Smooth muscle cell (in vitro differentiated cells): ENCODE data around the gene BCL2. TPM values are rescaled to one million over a fixed set of nuclear protein-coding genes. Genes with fewer than 3 reads are reported as not detected.

Experiments
- DNase-seq: peaks from one replicate; lab custom pipeline; 2025; ENCODE audit not compliant: unreplicated experiment; lab: John Stamatoyannopoulos, UW
- H2AFZ ChIP-seq: fragments of 200-600 bp; sonication (generic); 2 replicates; pipeline ENCODE4 v1.6.0; 2016; ENCODE audit warnings: antibody characterized with exemption, low read depth, mild to moderate bottlenecking
- H3F3A ChIP-seq: fragments of 200-600 bp; sonication (generic); 2 replicates; pipeline ENCODE4 v1.6.0; 2017; ENCODE audit warnings: antibody characterized with exemption, low read depth
- H3K27ac ChIP-seq: fragments of 200-600 bp; sonication (generic); 2 replicates; pipeline ENCODE4 v1.5.1; 2016; ENCODE audit warnings: low read depth, mild to moderate bottlenecking
- H3K27me3 ChIP-seq: fragments of 200-600 bp; sonication (generic); 2 replicates; pipeline ENCODE4 v1.6.1; 2016; ENCODE audit warnings: low read depth, mild to moderate bottlenecking
- H3K36me3 ChIP-seq: fragments of 200-600 bp; sonication (generic); 2 replicates; pipeline ENCODE4 v1.5.1; 2016; ENCODE audit warnings: low read depth
- H3K4me1 ChIP-seq: fragments of 200-600 bp; sonication (generic); 2 replicates; pipeline ENCODE4 v1.5.1; 2016; ENCODE audit warnings: low read depth
- H3K4me2 ChIP-seq: fragments of 200-600 bp; sonication (generic); 2 replicates; pipeline ENCODE4 v1.6.0; 2016; ENCODE audit warnings: mild to moderate bottlenecking
- H3K4me3 ChIP-seq: fragments of 200-600 bp; sonication (generic); 2 replicates; pipeline ENCODE4 v1.5.1; 2016; ENCODE audit warnings: mild to moderate bottlenecking
- H3K79me2 ChIP-seq: fragments of 200-600 bp; sonication (generic); 2 replicates; pipeline ENCODE4 v1.6.0; 2016; ENCODE audit warnings: low read depth, mild to moderate bottlenecking
- H3K9ac ChIP-seq: fragments of 200-600 bp; sonication (generic); 2 replicates; pipeline ENCODE4 v1.6.0; 2016; ENCODE audit warnings: low read depth
- H3K9me3 ChIP-seq: fragments of 200-600 bp; sonication (generic); replicated peaks from 2 replicates; pipeline ENCODE4 v1.5.1; 2016; ENCODE audit warnings: low read depth
- H4K20me1 ChIP-seq: fragments of 200-600 bp; sonication (generic); 2 replicates; pipeline ENCODE4 v1.6.0; 2016; ENCODE audit warnings: low read depth
- WGBS: methylation state at CpG from one replicate; pipeline ENCODE4 v1.1.7; 2016; ENCODE audit warnings: low lambda C conversion rate; 5-methylcytosine and 5-hydroxymethylcytosine counted together
- polyA plus RNA-seq: library from polyadenylated mRNA; unstranded; fragments of >200 nt; fragmentation: Nextera tagmentation; extraction: Ambion mirVana; gene quantifications from 2 replicates; pipeline ENCODE4 v1.2.1, GENCODE V29; 2016
- total RNA-seq: library from RNA; depleted of rRNA; stranded (reverse); fragments of >200 nt; gene quantifications from 2 replicates; pipeline ENCODE4 v1.2.3, GENCODE V29; 2014
- TF ChIP-seq, protein P1 (sequence below): fragments of 200-600 bp; sonication (generic); IDR thresholded peaks from 2 replicates; pipeline ENCODE4 v1.5.1; 2017; ENCODE audit warnings: borderline replicate concordance, mild to moderate bottlenecking, antibody characterized with exemption; ENCODE audit not compliant: insufficient read depth, poor library complexity, severe bottlenecking

The BCL2 gene
- total and polyA plus RNA-seq, 2 experiments from 2014 or later = 0.85 TPM; not detected in 1

- WGBS = 45% methylated on average over 3 of the region's 3 CpGs
Measured at GRCh38 chr18:63119647-63120046, 199.9 kb downstream of the BCL2 start.

GRCh38 chr18:63113899-63114565 is 205.5 kb downstream of the BCL2 start:
- Histone ChIP-seq H3K9me3 (no peaks in the 10 kb centered on the region), H3K27me3 (peaks cover 29% of the 10 kb centered on the region), H3K79me2 (no peaks in the 10 kb centered on the region), H2AFZ (no peak overlapping the region), H3F3A (no peaks in the 10 kb centered on the region), H3K27ac (no peak overlapping the region), H4K20me1 (no peaks in the 10 kb centered on the region), H3K4me2 (no peak overlapping the region), H3K9ac (no peak overlapping the region), H3K4me3 (no peak overlapping the region), H3K4me1 (no peaks in the 10 kb centered on the region), H3K36me3 (no peaks in the 10 kb centered on the region)
- DNase-seq = no peak
- TF ChIP-seq, protein P1, sequence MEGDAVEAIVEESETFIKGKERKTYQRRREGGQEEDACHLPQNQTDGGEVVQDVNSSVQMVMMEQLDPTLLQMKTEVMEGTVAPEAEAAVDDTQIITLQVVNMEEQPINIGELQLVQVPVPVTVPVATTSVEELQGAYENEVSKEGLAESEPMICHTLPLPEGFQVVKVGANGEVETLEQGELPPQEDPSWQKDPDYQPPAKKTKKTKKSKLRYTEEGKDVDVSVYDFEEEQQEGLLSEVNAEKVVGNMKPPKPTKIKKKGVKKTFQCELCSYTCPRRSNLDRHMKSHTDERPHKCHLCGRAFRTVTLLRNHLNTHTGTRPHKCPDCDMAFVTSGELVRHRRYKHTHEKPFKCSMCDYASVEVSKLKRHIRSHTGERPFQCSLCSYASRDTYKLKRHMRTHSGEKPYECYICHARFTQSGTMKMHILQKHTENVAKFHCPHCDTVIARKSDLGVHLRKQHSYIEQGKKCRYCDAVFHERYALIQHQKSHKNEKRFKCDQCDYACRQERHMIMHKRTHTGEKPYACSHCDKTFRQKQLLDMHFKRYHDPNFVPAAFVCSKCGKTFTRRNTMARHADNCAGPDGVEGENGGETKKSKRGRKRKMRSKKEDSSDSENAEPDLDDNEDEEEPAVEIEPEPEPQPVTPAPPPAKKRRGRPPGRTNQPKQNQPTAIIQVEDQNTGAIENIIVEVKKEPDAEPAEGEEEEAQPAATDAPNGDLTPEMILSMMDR = no peak
- whole genome bisulfite sequencing = 87% methylated on average over 5 of the region's 5 CpGs

More at GRCh38 chr18:63119647-63120046, 199.9 kb downstream of the BCL2 start:
- TF ChIP-seq, protein P1 = peak; percentile 33
- Histone ChIP-seq H3K4me1 (no peaks in the 10 kb centered on the region), H4K20me1 (no peaks in the 10 kb centered on the region), H3K27ac (no peak overlapping the region), H3K36me3 (no peaks in the 10 kb centered on the region), H3K4me3 (no peak overlapping the region), H3K9ac (no peak overlapping the region), H3K27me3 (peaks cover 29% of the 10 kb centered on the region), H3K4me2 (no peak overlapping the region), H3K79me2 (no peaks in the 10 kb centered on the region), H3K9me3 (no peaks in the 10 kb centered on the region), H3F3A (no peaks in the 10 kb centered on the region), H2AFZ (peak overlapping the region; percentile 44)
- no peak for DNase-seq

GRCh38 chr18:63112706-63113105 is 206.9 kb downstream of the BCL2 start:
- H3K27me3 ChIP-seq = peaks cover 21% of the 10 kb centered on the region
- no peaks in the 10 kb centered on the region for H3K79me2 ChIP-seq
- 91% methylated on average over 5 of the region's 5 CpGs for WGBS

More at GRCh38 chr18:63112706-63113105, 206.9 kb downstream of the BCL2 start:
- Histone ChIP-seq H3K27ac (no peak overlapping the region), H3K4me1 (no peaks in the 10 kb centered on the region), H3K4me3 (no peak overlapping the region), H4K20me1 (no peaks in the 10 kb centered on the region), H2AFZ (no peak overlapping the region), H3K9me3 (no peaks in the 10 kb centered on the region), H3F3A (no peaks in the 10 kb centered on the region), H3K9ac (no peak overlapping the region), H3K4me2 (no peak overlapping the region), H3K36me3 (no peaks in the 10 kb centered on the region)
- TF ChIP-seq, protein P1 = no peak
- DNase-seq = no peak
